ENCODE measurements around the gene PHACTR1. TPM values are rescaled to one million over a fixed set of nuclear protein-coding genes. Genes with fewer than 3 reads are reported as not detected.
"Not testable (repeated sequence)": the region's sequence is repeated elsewhere in the genome, so short reads cannot be mapped to it uniquely, and the experiment has no call there.

Gene PHACTR1
- total RNA-seq, 1 donor from 2014 or later: 8.5 TPM

DNA sequence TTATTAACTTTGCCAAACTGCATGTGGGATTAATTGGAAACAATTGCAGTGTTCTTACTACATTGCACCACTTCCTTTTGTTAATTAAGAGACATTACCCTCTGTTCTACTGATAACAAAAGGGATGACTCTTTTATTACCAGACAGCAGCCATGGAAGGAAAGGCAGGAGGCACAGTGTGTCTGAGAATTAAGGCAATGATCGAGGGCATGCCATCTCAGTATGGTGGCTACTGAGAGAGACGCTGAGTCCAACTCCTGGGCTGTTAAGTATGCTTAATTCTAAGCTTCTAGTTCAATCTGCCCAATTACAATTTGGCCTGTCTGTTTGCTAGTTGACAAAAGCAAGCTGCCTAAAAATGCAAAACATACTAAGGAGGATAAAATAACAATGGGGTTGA is 227.4 kb downstream of the PHACTR1 start:
- Histone ChIP-seq H3K36me3 (ENCODE audit: insufficient read depth, low read length) (no peaks in the 10 kb centered on the region), H4K20me1 (ENCODE audit: insufficient read depth, low read length) (no peaks in the 10 kb centered on the region), H3K79me2 (ENCODE audit: insufficient read depth, low read length) (no peaks in the 10 kb centered on the region), H3K27me3 (ENCODE audit: insufficient read depth, low read length) (no peaks in the 10 kb centered on the region), H3K27ac (ENCODE audit: low read depth, low read length) (no peak overlapping the region), H3K9ac (ENCODE audit: low read length) (no peak overlapping the region), H2AFZ (ENCODE audit: low read depth, low read length) (no peak overlapping the region), H3K9me3 (ENCODE audit: insufficient read depth, low read depth, low read length) (no peaks in the 10 kb centered on the region), H3K4me2 (ENCODE audit: low read length) (no peak overlapping the region), H3K4me3 (ENCODE audit: insufficient read depth, low read depth, low read length) (no peak overlapping the region), H3K4me1 (ENCODE audit: insufficient read depth, low read length) (no peaks in the 10 kb centered on the region)
- no peaks in the 10 kb centered on the region for H3K9me3 Mint-ChIP-seq (ENCODE audit: unreplicated experiment)
- H3K27me3 Mint-ChIP-seq (ENCODE audit: low read depth, unreplicated experiment): peaks cover 5% of the 10 kb centered on the region
- no peak overlapping the region for H3K27ac Mint-ChIP-seq (ENCODE audit: unreplicated experiment)
- H3K4me1 Mint-ChIP-seq (ENCODE audit: low read depth, unreplicated experiment): peaks cover 3% of the 10 kb centered on the region
- H3K36me3 Mint-ChIP-seq (ENCODE audit: low read depth, unreplicated experiment): no peaks in the 10 kb centered on the region
- no peak for FAIRE-seq
- no peak for DNase-seq (ENCODE audit: low read depth)
- H3K4me3 Mint-ChIP-seq (ENCODE audit: unreplicated experiment): no peak overlapping the region
- TF ChIP-seq, protein P1, sequence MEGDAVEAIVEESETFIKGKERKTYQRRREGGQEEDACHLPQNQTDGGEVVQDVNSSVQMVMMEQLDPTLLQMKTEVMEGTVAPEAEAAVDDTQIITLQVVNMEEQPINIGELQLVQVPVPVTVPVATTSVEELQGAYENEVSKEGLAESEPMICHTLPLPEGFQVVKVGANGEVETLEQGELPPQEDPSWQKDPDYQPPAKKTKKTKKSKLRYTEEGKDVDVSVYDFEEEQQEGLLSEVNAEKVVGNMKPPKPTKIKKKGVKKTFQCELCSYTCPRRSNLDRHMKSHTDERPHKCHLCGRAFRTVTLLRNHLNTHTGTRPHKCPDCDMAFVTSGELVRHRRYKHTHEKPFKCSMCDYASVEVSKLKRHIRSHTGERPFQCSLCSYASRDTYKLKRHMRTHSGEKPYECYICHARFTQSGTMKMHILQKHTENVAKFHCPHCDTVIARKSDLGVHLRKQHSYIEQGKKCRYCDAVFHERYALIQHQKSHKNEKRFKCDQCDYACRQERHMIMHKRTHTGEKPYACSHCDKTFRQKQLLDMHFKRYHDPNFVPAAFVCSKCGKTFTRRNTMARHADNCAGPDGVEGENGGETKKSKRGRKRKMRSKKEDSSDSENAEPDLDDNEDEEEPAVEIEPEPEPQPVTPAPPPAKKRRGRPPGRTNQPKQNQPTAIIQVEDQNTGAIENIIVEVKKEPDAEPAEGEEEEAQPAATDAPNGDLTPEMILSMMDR (IDR thresholded peaks at IDR 0.05; ENCODE audit: insufficient read depth, low read depth, low read length): no peak
- TF ChIP-seq EZH2 (IDR thresholded peaks at IDR 0.05; ENCODE audit: insufficient read depth, low read length): no peak

DNA sequence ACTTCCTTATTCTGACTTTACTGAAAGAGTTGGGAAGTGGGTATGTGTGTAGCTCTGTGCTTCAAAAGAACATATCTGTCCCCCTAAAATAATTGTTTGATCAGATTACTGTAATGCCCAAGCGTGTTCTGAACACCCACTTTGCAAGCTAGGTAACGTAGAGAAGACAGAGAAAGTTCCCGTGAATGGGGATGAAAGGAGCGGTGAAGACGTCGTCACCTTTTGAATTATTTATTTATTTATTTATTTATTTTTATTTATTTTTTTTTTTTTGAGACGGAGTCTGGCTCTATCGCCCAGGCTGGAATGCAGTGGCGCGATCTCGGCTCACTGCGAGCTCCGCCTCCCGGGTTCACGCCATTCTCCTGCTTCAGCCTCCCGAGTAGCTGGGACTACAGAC is 228.0 kb downstream of the PHACTR1 start:
- H3K4me2 ChIP-seq (ENCODE audit: low read length); H4K20me1 ChIP-seq (ENCODE audit: insufficient read depth, low read length); H3K36me3 Mint-ChIP-seq (ENCODE audit: low read depth, unreplicated experiment); FAIRE-seq; H3K79me2 ChIP-seq (ENCODE audit: insufficient read depth, low read length); H3K4me1 ChIP-seq (ENCODE audit: insufficient read depth, low read length); H3K9ac ChIP-seq (ENCODE audit: low read length); H2AFZ ChIP-seq (ENCODE audit: low read depth, low read length); H3K36me3 ChIP-seq (ENCODE audit: insufficient read depth, low read length); DNase-seq (ENCODE audit: low read depth); H3K9me3 Mint-ChIP-seq (ENCODE audit: unreplicated experiment); H3K27ac ChIP-seq (ENCODE audit: low read depth, low read length); H3K4me3 Mint-ChIP-seq (ENCODE audit: unreplicated experiment); H3K4me3 ChIP-seq (ENCODE audit: insufficient read depth, low read depth, low read length); H3K4me1 Mint-ChIP-seq (ENCODE audit: low read depth, unreplicated experiment); H3K27me3 Mint-ChIP-seq (ENCODE audit: low read depth, unreplicated experiment); H3K27me3 ChIP-seq (ENCODE audit: insufficient read depth, low read length); H3K27ac Mint-ChIP-seq (ENCODE audit: unreplicated experiment); H3K9me3 ChIP-seq (ENCODE audit: insufficient read depth, low read depth, low read length): not testable (repeated sequence)

DNA sequence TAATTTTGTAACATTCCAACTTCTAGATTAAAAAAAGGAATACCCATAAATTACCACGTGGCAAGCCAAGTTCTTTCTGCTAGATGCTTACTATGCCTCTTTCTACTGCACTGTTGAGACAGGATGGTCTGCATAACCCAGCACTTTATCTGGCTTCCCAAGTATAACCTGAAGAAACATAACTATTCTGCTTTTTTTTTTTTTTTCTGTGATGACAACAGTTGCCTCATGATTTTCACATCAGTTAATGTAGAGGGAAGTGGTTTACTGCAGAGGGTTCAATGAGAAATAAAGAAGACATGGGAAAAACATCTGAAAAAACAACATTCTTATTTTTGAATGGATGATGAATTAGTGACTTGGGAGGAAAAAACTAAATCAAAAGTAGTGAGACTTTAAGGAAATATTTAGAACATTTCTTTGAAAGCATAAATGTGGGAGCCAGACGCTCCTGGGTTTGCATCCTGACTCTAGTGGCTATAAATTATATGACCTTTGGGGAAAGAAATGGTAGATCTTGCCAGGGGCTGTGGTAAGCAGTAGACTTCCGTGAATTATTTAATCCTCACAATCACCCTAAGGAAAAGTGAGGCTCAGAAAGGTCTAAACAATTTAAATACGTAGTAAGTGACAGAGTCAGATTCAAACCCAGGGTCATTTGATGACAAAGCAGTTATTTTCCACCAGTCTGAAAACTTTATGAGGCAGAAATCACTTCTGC is 230.7 kb downstream of the PHACTR1 start:
- no peak overlapping the region for H3K27ac ChIP-seq (ENCODE audit: low read depth, low read length)
- H3K4me2 ChIP-seq (ENCODE audit: low read length): no peak overlapping the region
- H3K27ac Mint-ChIP-seq (ENCODE audit: unreplicated experiment): no peak overlapping the region
- no peaks in the 10 kb centered on the region for H3K9me3 ChIP-seq (ENCODE audit: insufficient read depth, low read depth, low read length)
- no peak overlapping the region for H2AFZ ChIP-seq (ENCODE audit: low read depth, low read length)
- H3K36me3 ChIP-seq (ENCODE audit: insufficient read depth, low read length): no peaks in the 10 kb centered on the region
- H3K4me3 ChIP-seq (ENCODE audit: insufficient read depth, low read depth, low read length): no peak overlapping the region
- H3K27me3 ChIP-seq (ENCODE audit: insufficient read depth, low read length): no peaks in the 10 kb centered on the region
- H3K4me3 Mint-ChIP-seq (ENCODE audit: unreplicated experiment): no peak overlapping the region
- TF ChIP-seq, protein P1 (IDR thresholded peaks at IDR 0.05; ENCODE audit: insufficient read depth, low read depth, low read length): no peak
- no peak for TF ChIP-seq EZH2 (IDR thresholded peaks at IDR 0.05; ENCODE audit: insufficient read depth, low read length)
- no peaks in the 10 kb centered on the region for H4K20me1 ChIP-seq (ENCODE audit: insufficient read depth, low read length)
- no peaks in the 10 kb centered on the region for H3K4me1 Mint-ChIP-seq (ENCODE audit: low read depth, unreplicated experiment)
- H3K4me1 ChIP-seq (ENCODE audit: insufficient read depth, low read length): no peaks in the 10 kb centered on the region
- no peak for FAIRE-seq
- peaks cover 3% of the 10 kb centered on the region for H3K9me3 Mint-ChIP-seq (ENCODE audit: unreplicated experiment)
- H3K79me2 ChIP-seq (ENCODE audit: insufficient read depth, low read length): no peaks in the 10 kb centered on the region
- H3K9ac ChIP-seq (ENCODE audit: low read length): no peak overlapping the region
- DNase-seq (ENCODE audit: low read depth): no peak
- no peaks in the 10 kb centered on the region for H3K27me3 Mint-ChIP-seq (ENCODE audit: low read depth, unreplicated experiment)
- no peaks in the 10 kb centered on the region for H3K36me3 Mint-ChIP-seq (ENCODE audit: low read depth, unreplicated experiment)

Data from astrocyte (in vitro differentiated cells and primary cell).